Heart right ventricle (tissue), 16 donors: ENCODE results near the gene PPIP5K2. TPM values are rescaled to one million over a fixed set of nuclear protein-coding genes. Genes with fewer than 3 reads are reported as not detected.

Source experiments
- ATAC-seq, 8 donors: fragments of 200-7000 bp; cut with Tn5 transposase; one replicate each; pipeline ENCODE4 v1.9.1; 2020; ENCODE audit warnings: mild to moderate bottlenecking in 8 of 8, moderate library complexity in 8 of 8, moderate number of reproducible peaks in 1 of 8
- DNase-seq, 2 donors: peaks; one replicate each; pipeline ENCODE4 v3.0.0-alpha.2; 2020
- H3K27ac ChIP-seq, 10 donors: fragments of 200-600 bp; sonication (generic) in 2 of 10; one replicate each; pipeline versions ENCODE4 v1.5.0 to v1.8.0; 2020 to 2022; ENCODE audit warnings: mild to moderate bottlenecking in 3 of 10
- H3K27me3 ChIP-seq, 7 donors: fragments of 200-600 bp; one replicate each; pipeline ENCODE4 v1.8.0; 2021 to 2022; ENCODE audit warnings: mild to moderate bottlenecking in 2 of 7
- H3K36me3 ChIP-seq, 9 donors: fragments of 200-600 bp; sonication (generic) in 1 of 9; one replicate each; pipeline versions ENCODE4 v1.5.0 to v1.8.0; 2020 to 2022; ENCODE audit warnings: mild to moderate bottlenecking in 2 of 9
- H3K4me1 ChIP-seq, 9 donors: fragments of 200-600 bp; sonication (generic) in 1 of 9; one replicate each; pipeline versions ENCODE4 v1.5.0 to v1.8.0; 2020 to 2022; ENCODE audit warnings: mild to moderate bottlenecking in 4 of 9
- H3K4me3 ChIP-seq, 10 donors: fragments of 200-600 bp; sonication (generic) in 2 of 10; one replicate each; pipeline versions ENCODE4 v1.5.0 to v1.8.0; 2020 to 2022; ENCODE audit warnings: mild to moderate bottlenecking in 7 of 10, moderate library complexity in 2 of 10
- H3K9me3 ChIP-seq, 11 donors: fragments of 200-600 bp in 10 of 11; sonication (generic) in 2 of 11; one replicate each; pipeline versions ENCODE4 v1.5.0 to v1.8.0; 2013 to 2022; ENCODE audit warnings: mild to moderate bottlenecking in 2 of 11, control low read depth in 1 of 11, moderate library complexity in 1 of 11
- WGBS, 2 donors: extraction: QIAGEN DNeasy Blood & Tissue Kit; methylation state at CpG; one replicate each; pipeline ENCODE4 v1.1.7; 2013; ENCODE audit warnings: inconsistent platforms in 1 of 2; 5-methylcytosine and 5-hydroxymethylcytosine counted together
- intact Hi-C, 10 donors: fragments of 100-400 bp; cut with DNase I; formaldehyde crosslinking; loops; one replicate each; pipeline versions ENCODE4 v1.11.1 to v1.14.2; 2022
- polyA plus RNA-seq, 2 donors: library from polyadenylated mRNA; stranded (reverse); fragments of 200-250 nt; gene quantifications; one replicate each; pipeline ENCODE4 v1.2.3, GENCODE V29; 2013
- total RNA-seq, 10 donors: library from RNA; stranded (reverse); fragmentation: NEBNext Ultra II Directional in 3 of 10; extraction: Animal tissue kit (Norgen Biotek cat#: 25700) in 3 of 10; gene quantifications; one replicate each; pipeline versions ENCODE4 v1.2.1 to v1.2.4, GENCODE V29; 2021 to 2023
- TF ChIP-seq, protein P1 (sequence below), 9 donors: fragments of 200-600 bp; sonication (generic) in 2 of 9; IDR thresholded peaks; one replicate each; pipeline versions ENCODE4 v1.5.0 to v1.8.0; 2021 to 2022; ENCODE audit warnings: antibody characterized with exemption in 9 of 9, mild to moderate bottlenecking in 5 of 9, moderate library complexity in 1 of 9
- donor health status: Arrhythmogenic right ventricular cardiomyopathy.
- donor health status: ischemic (EF 13 %, LVEDD 7.1; RV severe dilation, severe dysfunction).
- donor health status: healthy with polysubstance abuse.
- donor health status: DM: no; HTN: yes; CAD: no.
- donor health status: DM: no; HTN: no; CAD: no.
- donor health status: ischemic (EF 25% LVEDD 6.9; RV normal size, moderate dysfunction).
- donor health status: ischemic (EF 25% LVEDD 5.7; RV mildly dilated, moderate dysfunction).
- donor health status: healthy.
- donor health status: DM: yes; HTN: yes; CAD: no.
- donor health status: Ischemic cardiomyopathy.
- donor health status: ischemic (EF 35%, LVEDD 5.7; RV mildly dilated, moderate dysfunction).
- donor health status: nonischemic (EF 11% LVEDD 7.7; RV severe dilation, severe dysfunction).
- donor health status: DM: yes; HTN: yes; CAD: no.
- donor health status: PGD.
- donor health status: ischemic (EF 29% LVEDD 5.4; RV normal size, mild dysfunction).
- donor health status: nonischemic (EF 23%, LVEDD 6.1; RV moderate dilation, normal function).

The PPIP5K2 gene
- total and polyA plus RNA-seq, 12 donors: 17.1 to 72.9 (median 35.6) TPM

DNA sequence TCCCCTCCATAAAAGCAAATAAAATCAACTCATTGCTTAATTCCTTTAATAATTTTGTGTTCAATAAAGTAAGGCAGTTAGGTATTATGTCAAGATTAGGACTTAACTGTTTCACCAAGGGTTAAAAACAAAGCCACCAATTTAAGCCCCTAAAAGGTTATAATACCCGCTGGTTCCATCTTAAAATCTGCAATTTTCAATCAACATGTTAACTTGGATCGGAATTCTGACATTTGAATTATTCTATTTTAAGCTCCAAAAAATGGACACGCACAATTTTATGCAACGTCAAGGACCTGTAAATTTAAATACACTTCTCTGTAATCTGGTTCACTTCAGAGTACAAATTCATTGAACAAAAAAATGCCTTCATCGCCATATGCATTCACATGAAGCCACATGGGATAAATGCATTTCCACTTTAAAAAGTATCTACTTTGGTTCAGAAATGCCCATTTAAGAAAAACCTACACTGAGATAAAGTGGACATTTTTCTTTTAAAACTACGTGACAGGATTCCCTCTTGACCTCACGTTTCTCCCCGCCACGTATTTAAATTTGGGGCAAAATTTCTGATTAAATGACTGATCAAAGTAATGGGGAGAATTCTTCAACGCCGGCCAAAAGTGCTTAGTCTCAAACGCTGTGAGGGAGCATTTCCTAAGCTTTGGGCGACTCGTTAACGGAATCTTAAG lies 884 bp upstream of the PPIP5K2 start:
- ATAC-seq (no peak), DNase-seq (no peak)
- Histone ChIP-seq H3K36me3 (no peaks in the 10 kb centered on the region), H3K27ac (peak overlapping the region; percentile 88 to 97 (median 90)), H3K9me3 (no peaks in the 10 kb centered on the region), H3K4me3 (peak overlapping the region; percentile 34 to 95 (median 76)), H3K27me3 (no peaks in the 10 kb centered on the region), H3K4me1 (peaks cover 0 to 42% (median 34%) of the 10 kb centered on the region in 9 donors)
- WGBS, 2 donors: 1% methylated on average over 15 of the region's 15 CpGs
- intact Hi-C loops: loop anchor here in 1 of 10 donors (10.0 kb wide), 1 partner anchor 354 kb away; no protein-coding TSS in a partner anchor
- TF ChIP-seq, protein P1, sequence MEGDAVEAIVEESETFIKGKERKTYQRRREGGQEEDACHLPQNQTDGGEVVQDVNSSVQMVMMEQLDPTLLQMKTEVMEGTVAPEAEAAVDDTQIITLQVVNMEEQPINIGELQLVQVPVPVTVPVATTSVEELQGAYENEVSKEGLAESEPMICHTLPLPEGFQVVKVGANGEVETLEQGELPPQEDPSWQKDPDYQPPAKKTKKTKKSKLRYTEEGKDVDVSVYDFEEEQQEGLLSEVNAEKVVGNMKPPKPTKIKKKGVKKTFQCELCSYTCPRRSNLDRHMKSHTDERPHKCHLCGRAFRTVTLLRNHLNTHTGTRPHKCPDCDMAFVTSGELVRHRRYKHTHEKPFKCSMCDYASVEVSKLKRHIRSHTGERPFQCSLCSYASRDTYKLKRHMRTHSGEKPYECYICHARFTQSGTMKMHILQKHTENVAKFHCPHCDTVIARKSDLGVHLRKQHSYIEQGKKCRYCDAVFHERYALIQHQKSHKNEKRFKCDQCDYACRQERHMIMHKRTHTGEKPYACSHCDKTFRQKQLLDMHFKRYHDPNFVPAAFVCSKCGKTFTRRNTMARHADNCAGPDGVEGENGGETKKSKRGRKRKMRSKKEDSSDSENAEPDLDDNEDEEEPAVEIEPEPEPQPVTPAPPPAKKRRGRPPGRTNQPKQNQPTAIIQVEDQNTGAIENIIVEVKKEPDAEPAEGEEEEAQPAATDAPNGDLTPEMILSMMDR (IDR thresholded peaks at IDR 0.05): no peak

DNA sequence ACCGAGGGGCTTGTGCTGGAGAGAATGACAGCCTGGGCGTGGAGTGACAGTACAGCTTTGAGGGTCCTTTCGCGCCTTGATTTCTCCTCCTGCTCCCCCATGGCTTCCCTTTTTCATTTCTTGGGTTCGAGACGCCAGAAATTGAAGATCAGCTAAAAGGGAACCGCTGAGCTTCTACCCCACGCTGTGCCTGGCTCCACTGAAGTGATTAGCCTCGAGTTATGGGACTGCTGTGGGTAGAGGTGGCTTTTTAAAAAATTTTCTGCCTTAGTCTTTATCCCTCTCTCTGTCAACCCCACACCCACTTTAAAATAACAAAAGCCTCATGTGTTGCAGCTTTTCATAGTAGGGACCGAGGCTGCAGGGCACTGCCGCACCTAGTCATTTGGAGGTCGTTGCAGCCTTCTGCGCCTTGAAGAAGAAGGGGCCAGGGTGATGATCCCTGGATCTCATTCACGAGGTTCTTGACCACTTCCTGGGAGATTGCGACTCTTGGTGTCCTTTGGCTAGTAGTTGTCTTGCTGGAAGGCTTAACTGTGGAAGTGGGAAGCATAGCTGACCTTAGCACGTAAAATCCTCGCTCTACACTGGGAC lies 603 bp downstream of the PPIP5K2 start:
- Histone ChIP-seq H3K4me1 (peaks cover 0 to 42% (median 34%) of the 10 kb centered on the region in 9 donors), H3K36me3 (no peaks in the 10 kb centered on the region), H3K27ac (peak overlapping the region; percentile 2 to 97 (median 90)), H3K4me3 (peak overlapping the region; percentile 64 to 95 (median 78)), H3K9me3 (no peaks in the 10 kb centered on the region), H3K27me3 (no peaks in the 10 kb centered on the region)
- ATAC-seq (peak in 5 of 8 donors; percentile 3 to 11 (median 8)), DNase-seq (no peak)
- TF ChIP-seq, protein P1 (IDR thresholded peaks at IDR 0.05): no peak
- WGBS, 2 donors: 1 to 3% methylated on average over 17 of the region's 17 CpGs
- intact Hi-C loops: loop anchor here in 1 of 10 donors (10.0 kb wide), 1 partner anchor 346 kb away; no protein-coding TSS in a partner anchor

DNA sequence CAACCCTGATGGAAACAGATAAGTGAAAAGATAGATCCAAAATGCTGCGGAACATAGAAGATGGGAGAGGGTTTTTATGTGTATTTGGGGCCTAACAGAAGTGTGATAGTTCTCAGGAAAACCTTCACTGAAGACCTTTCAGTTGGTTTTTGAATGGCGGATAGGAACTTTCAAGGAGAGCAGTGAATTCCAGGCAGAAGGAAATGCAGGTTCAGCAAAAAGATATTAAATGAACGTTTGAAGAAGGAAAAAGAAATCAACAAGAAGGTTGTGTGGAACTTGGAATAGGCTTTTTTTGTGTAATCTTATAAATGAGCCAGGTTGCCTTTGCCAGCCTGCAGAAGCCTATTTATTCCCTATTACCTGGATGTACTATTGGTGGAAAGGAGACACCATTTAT lies 2.1 kb downstream of the PPIP5K2 start:
- intact Hi-C loops: loop anchor here in 1 of 10 donors (10.0 kb wide), 1 partner anchor 347 kb away; no protein-coding TSS in a partner anchor
- DNase-seq (no peak), ATAC-seq (no peak)
- no peaks in the 10 kb centered on the region for H3K27me3 ChIP-seq
- no peaks in the 10 kb centered on the region for H3K36me3 ChIP-seq
- WGBS, 2 donors: 59 to 73% methylated on average over 3 of the region's 3 CpGs
- H3K9me3 ChIP-seq: no peaks in the 10 kb centered on the region
- H3K4me3 ChIP-seq: no peak overlapping the region
- H3K4me1 ChIP-seq: peaks cover 0 to 37% (median 32%) of the 10 kb centered on the region in 9 donors
- no peak overlapping the region for H3K27ac ChIP-seq
- TF ChIP-seq, protein P1 (IDR thresholded peaks at IDR 0.05): no peak

DNA sequence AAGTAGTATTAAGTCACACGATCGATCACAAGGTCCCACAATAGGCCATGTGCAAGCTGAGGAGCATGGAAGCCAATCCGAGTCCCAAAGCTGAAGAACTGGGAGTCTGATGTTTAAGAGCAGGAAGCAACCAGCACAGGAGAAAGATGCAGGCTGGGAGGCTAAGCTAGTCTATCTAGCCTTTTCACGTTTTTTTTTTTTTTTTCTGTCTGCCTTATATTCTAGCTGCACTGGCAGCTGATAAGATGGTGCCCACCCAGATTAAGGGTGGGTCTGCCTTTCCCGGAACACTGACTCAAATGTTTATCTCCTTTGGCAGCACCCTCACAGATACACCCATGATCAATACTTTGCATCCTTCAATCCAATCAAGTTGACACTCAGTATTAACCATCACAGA lies 6.5 kb downstream of the PPIP5K2 start:
- 88 to 96% methylated on average over 5 of the region's 5 CpGs for WGBS, 2 donors
- intact Hi-C loops: loop anchor here in 1 of 10 donors (10.0 kb wide), 1 partner anchor 352 kb away; no protein-coding TSS in a partner anchor

More for the DNA sequence above, 6.5 kb downstream of the PPIP5K2 start:
- ATAC-seq (no peak), DNase-seq (no peak)
- Histone ChIP-seq H3K27me3 (no peaks in the 10 kb centered on the region), H3K36me3 (peaks cover 0 to 22% (median 0%) of the 10 kb centered on the region in 9 donors), H3K9me3 (no peaks in the 10 kb centered on the region), H3K4me1 (peaks cover 0 to 16% (median 13%) of the 10 kb centered on the region in 9 donors), H3K27ac (no peak overlapping the region), H3K4me3 (no peak overlapping the region)
- TF ChIP-seq, protein P1 (IDR thresholded peaks at IDR 0.05): no peak
